COLO668 (cell line): ENCODE measurements around the gene CMPK1.

Experiments
- DNase-seq: peaks from one replicate; lab custom pipeline; 2025; ENCODE audit not compliant: unreplicated experiment; lab: John Stamatoyannopoulos, UW

The CMPK1 gene

DNA sequence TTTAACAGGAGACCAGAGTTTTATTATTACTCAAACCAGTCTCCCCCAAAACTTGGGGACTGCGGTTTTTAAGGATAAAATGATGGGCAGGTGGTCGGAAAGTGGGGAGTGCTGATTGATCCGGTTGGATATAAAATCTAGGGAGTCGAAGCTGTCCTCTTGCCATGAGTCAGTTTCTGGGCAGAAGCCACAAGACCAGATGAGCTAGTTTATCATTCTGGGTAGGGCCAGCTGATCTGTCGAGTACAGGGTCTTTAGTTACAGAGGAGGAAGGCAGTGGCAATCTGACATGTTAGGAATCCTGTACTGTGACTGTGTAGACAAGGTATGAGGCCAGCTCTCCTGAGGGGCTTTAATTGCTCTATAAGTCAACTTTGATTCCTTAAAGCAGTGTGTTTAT, 59.6 kb downstream of the CMPK1 start:
- DNase-seq = no peak

- DNase-seq = no peak
Observed at GRCh38 chr1:47395433-47395832, 61.8 kb downstream of the CMPK1 start.

DNA sequence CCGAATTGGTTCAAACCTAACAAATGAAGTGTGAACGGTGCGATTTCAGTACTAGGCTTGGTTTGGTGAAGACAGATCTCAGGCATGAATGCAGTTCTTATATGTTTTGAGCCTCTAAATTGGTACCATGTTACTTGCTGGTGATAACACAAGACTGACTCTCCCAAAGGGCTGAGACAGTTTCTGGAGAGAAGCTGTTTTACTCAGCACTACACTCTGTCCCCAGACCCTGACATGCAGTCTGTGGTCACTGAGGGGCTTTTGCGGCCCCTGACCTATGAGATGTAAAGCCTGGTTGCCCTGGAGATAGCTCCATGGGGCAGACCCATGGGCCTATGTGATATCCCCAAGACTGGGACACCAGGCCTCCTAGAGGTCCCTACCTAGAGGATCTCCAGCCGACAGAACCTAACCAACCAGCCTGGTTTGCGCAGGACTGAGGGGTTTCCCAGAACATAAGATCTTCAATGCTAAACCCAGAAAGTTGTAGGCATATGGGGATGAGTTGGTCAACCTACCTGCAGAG, 63.1 kb downstream of the CMPK1 start:
- no peak for DNase-seq

- no peak for DNase-seq
Observed at GRCh38 chr1:47399138-47399845, 65.7 kb downstream of the CMPK1 start.

DNA sequence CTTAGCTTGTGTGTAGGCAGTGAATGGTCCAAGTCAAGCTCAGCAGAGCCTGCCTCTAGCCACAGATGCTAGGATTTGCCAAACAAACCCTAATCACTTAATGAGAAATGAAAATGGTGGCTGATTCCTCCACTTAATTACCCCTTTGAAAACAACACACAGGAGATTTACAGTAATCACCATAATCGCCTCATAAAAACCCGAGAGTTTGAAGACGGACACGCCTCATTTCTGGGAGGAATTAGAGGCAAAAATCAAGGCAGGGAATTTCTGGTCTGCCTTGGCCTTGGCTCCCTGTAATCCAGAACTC, 66.2 kb downstream of the CMPK1 start:
- DNase-seq = no peak

DNA sequence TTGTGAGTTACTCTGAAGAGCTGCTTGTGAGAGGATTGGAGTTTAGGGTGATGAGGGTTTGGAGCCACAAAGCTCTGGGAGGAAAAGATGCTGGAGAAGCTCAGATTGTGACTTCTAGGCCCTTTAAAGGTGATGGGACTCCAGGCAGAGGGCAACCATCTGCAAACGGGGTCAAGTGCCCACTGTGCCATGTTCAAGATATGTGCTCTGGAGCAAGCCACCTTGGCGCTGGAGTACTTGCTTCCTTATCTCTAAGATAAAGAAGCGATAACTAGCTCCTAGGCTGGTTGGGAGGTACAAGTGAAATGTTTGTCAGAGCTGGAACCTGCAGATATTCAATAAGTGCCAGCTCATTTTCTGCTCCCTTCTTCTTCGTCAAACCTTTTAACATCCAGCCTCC, 68.2 kb downstream of the CMPK1 start:
- no peak for DNase-seq

DNA sequence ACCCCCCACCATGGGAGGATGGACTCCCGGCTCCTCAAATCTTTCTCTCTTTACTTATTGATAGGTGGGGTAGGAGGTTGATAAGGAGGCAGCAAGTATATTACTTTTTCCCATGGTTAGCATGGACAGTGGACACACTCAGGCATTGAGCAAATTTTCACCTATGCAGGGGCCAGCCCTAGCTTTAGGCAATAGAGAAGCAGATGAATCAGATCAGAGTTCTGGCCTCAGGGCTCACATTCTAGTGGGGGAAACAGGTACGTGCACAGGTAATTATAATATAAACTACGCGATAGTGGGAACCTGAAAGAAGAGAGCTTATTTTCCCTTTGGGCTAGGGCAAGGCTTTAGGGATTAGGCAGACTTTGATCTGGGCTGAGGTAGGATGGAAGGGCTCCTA, 69.0 kb downstream of the CMPK1 start:
- DNase-seq = no peak

DNA sequence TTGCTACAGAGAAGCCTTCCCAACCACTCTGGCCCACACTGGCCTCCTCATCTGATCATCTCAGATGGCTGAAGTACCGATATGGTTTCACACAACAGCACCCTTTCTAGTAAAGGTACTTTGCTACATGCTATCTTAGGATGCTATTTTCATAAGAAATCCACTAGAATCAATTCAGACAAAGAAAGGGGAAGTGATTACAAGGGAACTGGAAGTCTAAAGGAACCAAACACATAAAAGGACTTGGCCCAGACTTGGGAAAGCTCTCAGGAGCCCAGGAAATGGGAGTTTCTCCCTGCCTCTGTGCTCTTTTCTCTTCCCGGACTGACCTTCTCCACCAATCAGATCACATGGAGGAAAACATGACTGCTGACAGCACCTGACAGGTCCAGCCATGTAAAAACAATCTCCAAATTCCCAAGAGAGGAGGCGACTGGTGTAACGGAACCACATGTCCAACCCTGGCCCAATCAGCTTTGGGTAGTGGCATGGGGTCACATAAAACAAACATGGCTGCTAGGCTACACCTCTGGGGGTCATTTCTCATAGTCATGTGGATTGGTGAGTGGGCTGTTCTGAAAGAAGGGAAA, 69.8 kb downstream of the CMPK1 start:
- DNase-seq = no peak

DNA sequence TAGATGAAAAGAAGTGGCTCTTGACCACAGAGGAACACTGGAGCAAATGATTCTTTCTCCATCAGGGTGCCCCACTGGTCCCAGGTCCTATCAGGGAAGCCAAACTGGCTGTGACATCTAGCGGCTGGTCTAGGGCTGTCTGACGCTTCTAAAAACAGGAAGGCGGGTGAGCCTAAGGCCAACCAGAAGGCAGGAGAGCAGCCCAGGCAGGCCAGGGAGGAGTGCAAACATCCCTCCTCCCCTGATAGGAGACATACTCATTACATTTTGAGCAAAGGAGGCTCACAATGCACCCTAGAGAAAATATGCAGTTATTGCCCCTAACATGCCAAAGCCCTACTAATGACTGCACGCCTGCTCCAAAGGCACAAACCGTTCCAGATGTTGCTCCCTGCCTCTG, 72.1 kb downstream of the CMPK1 start:
- DNase-seq = no peak

GRCh38 chr1:47406966-47407365, 73.4 kb downstream of the CMPK1 start:
- DNase-seq = no peak

DNA sequence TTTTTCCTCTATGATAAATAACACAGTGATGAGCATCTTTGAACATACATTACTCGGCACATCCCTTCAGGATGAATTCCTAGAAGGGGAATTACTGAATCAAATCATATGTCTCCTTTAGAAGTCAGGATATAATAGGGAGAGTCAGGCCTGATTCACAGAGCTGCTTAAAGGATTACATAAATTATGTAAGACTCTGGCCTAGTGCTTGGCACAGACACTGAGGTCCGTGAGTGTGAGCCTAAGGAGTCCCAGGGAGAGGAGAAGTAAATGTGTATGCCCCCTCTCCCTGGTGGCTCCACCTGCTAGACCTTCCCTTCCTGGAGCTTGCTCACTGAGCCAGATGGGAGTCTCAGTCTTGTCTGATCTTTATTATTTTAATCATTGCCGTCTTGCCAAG, 73.9 kb downstream of the CMPK1 start:
- DNase-seq = no peak

GRCh38 chr1:47409311-47410067, 75.9 kb downstream of the CMPK1 start:
- no peak for DNase-seq

DNA sequence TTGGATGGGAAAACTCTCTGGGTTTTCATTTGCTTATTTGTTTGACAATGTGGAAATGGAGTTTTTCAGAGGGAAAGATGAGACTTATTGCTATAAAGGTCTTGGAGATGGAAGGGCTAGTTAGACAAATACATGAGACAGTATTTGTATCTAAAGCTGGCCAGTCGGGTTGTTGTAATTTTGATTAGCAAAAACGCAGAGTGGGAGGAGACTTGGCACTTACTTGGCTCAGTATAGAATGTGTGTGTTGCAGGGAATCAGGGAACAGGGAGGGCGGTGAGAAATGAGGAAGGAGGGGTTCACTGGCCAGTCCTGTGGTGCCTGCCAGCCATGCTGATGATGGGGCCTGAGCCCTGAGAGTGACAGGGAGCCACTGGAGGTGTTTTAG, 76.5 kb downstream of the CMPK1 start:
- DNase-seq = no peak

- no peak for DNase-seq
Observed at GRCh38 chr1:47411436-47411835, 77.8 kb downstream of the CMPK1 start.

- no peak for DNase-seq
Observed at GRCh38 chr1:47412437-47412836, 78.8 kb downstream of the CMPK1 start.

GRCh38 chr1:47415728-47416318, 82.2 kb downstream of the CMPK1 start, which contains the start of gene FOXE3:
TSS of gene FOXE3 (plus strand) at chr1:47416285. CDS start at chr1:47416316, 31 bp downstream.
- DNase-seq = no peak

- peak; percentile 82 for DNase-seq
Observed at GRCh38 chr1:47416319-47417169, 83.0 kb downstream of the CMPK1 start.

DNA sequence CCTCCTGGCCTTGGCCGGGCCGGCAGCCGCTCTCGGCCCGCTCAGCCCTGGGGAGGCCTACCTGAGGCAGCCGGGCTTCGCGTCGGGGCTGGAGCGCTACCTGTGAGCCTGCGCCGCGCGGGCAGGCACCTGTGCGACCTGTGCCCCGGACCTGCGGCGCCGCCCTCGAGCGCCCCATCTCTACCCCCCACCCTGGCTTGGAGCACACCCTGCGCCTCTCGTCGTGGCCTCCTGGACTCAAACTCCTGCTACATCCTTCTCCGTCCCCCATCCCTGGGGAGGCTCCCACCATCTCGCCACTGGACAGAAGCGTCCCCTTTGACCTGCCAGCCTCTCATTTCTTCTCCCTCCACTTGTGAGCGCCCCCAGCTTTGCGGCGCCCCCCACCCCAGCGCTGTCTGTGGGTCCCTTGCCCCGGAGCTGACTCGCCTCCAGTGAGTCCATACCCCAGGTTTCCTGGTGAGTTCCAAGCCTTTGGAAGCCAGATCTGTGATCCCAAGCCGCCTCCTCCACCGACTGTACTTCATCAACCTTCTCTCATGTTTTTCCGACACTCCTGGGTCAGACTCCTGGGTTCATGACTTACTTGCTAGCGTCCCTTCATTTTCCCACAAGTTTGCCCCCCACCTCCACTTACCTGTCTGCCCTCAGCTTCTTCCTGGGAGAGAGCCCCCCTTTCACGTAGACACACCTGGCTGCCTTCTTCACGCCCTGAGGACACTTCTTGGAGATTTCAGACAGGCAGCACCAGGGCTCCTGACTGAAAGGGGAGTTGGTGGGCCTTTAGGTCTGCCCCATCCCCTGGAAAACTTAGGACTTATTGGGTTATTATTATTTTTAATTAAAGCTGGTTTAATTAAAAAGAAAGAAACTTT, 83.8 kb downstream of the CMPK1 start:
- peak; percentile 76 for DNase-seq

DNA sequence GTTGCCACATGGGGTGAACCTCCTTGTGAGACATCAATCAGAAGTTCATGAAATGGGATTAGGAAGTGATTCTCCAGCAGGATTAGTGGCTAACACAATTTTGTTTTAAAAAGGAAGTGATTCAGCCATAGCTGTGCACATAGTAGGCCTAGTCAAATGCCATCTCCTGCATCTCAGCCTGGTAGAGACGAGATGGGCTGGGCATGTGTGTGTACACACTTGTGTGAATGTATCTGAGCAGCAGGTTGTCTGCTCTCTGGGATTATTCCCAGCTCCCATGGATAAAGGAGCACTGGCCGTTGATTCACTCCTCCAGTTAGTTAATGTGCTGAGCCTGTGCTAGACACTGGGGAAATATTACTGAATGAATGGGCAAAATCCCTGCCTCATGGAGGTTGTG, 84.5 kb downstream of the CMPK1 start:
- no peak for DNase-seq
